ENCODE results near the gene AMY1C.
"Not testable (repeated sequence)": the region's sequence is repeated elsewhere in the genome, so short reads cannot be mapped to it uniquely, and the experiment has no call there.

AMY1C gene

GRCh38 chr1:103749598-103749997, at the start of gene AMY1C:
TSS of gene AMY1C (plus strand) at chr1:103749898. CDS start at chr1:103750470, 572 bp downstream.
- not testable (repeated sequence) for DNase-seq

- not testable (repeated sequence) for DNase-seq
Observed at GRCh38 chr1:103700669-103701068, 49.0 kb upstream of the AMY1C start.

GRCh38 chr1:103701256-103701655, 48.4 kb upstream of the AMY1C start:
- not testable (repeated sequence) for DNase-seq

GRCh38 chr1:103707670-103708069, 42.0 kb upstream of the AMY1C start:
- DNase-seq = not testable (repeated sequence)

- DNase-seq = not testable (repeated sequence)
Observed at GRCh38 chr1:103710381-103710780, 39.3 kb upstream of the AMY1C start.

GRCh38 chr1:103717404-103717803, 32.3 kb upstream of the AMY1C start:
- DNase-seq = not testable (repeated sequence)

GRCh38 chr1:103721473-103721872, 28.2 kb upstream of the AMY1C start:
- not testable (repeated sequence) for DNase-seq

GRCh38 chr1:103735334-103735733, 14.4 kb upstream of the AMY1C start:
- not testable (repeated sequence) for DNase-seq

- not testable (repeated sequence) for DNase-seq
Observed at GRCh38 chr1:103738031-103738430, 11.7 kb upstream of the AMY1C start.

GRCh38 chr1:103744449-103744848, 5.2 kb upstream of the AMY1C start:
- not testable (repeated sequence) for DNase-seq

- not testable (repeated sequence) for DNase-seq
Observed at GRCh38 chr1:103745040-103745439, 4.7 kb upstream of the AMY1C start.

GRCh38 chr1:103748273-103748672, 1.4 kb upstream of the AMY1C start:
- DNase-seq = not testable (repeated sequence)

GRCh38 chr1:103761896-103762295, 12.2 kb downstream of the AMY1C start:
- DNase-seq = no peak

- DNase-seq = no peak
Observed at GRCh38 chr1:103779932-103780331, 30.2 kb downstream of the AMY1C start.

- no peak for DNase-seq
Observed at GRCh38 chr1:103783944-103784377, 34.3 kb downstream of the AMY1C start.

GRCh38 chr1:103788377-103788776, 38.7 kb downstream of the AMY1C start:
- DNase-seq = peak; percentile 18

GRCh38 chr1:103790172-103790571, 40.5 kb downstream of the AMY1C start:
- no peak for DNase-seq
